Umbilical cord (tissue), 2 donors: ENCODE results near the gene GSG1L. TPM values are rescaled to one million over a fixed set of nuclear protein-coding genes. Genes with fewer than 3 reads are reported as not detected.

Experiments
- DNase-seq: peaks from one replicate; pipeline ENCODE4 v3.0.0-alpha.2; 2015; ENCODE audit warnings: low spot score
- total RNA-seq: library from RNA; depleted of rRNA; stranded (reverse); fragments of >200 nt; gene quantifications from one replicate; pipeline ENCODE4 v1.2.3, GENCODE V29; 2014; ENCODE audit warnings: low replicate concordance; ENCODE audit not compliant: insufficient read depth

Gene GSG1L
- total RNA-seq, result not detected

DNA sequence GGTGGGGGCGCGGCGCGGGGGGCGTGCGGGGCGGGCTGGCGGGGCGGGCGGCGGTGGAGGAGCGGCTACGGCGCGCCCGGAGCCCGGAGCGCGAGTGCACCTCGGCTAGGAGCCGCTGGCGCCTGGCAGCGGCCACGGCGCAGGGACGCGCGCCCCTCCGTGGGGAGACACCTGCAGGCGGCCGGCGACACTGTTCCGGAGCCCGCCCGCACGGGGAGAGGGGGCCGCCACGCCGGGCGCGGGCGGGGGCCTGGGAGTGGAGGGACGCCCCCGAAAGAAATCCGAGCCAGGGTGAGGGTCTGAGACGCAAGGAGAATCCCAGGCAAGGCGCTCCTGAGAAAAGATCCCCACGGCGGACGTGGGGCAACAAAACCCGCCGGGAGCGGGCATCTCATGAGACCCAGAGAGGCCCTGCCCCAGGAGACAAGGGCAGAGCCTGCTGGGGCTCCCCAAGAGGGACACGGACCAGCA, at the start of gene GSG1L:
Gene GSG1L (minus strand): TSS at position 124 of the 471 bp plus-strand sequence. CDS start 290 bp downstream, outside the sequence.
- no peak for DNase-seq

DNA sequence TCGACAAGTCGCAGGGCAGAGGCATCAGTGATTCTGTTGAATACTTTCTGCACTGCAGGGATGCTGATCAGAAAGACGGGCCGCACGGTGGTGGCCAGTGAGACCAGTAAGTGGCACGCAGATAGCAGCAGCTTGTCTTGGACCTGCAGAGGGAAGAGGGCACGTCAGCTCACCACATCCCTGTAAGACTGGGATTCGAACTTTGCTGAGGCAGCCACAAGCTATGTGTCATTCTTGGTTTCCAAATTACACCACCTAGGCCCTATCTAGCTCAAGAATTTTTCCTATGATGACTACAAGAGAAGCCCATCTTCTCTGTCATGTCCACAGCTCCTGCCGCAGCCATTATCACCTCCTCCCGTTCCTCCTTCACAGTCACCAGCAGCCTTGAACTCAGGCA, 49.4 kb upstream of the GSG1L start:
- DNase-seq, result no peak

DNA sequence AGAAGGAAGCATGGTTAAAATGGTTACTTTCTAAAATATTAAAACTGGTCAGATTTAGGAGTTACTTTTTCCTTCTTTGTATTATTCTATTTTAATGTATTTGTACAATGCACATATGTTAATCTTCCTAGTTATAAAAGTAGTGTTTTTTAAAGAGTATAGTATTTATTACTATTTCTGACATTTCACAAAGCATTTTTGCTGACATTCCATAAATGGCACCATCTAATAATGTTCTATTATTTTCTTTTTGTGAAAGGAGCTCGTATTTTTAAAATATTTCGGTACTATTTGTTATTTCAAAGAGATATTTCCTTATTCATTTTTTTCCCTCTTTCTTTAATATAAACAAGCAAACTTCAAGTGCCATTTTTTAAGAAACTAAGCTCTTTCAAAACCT, 47.5 kb upstream of the GSG1L start:
- no peak for DNase-seq

DNA sequence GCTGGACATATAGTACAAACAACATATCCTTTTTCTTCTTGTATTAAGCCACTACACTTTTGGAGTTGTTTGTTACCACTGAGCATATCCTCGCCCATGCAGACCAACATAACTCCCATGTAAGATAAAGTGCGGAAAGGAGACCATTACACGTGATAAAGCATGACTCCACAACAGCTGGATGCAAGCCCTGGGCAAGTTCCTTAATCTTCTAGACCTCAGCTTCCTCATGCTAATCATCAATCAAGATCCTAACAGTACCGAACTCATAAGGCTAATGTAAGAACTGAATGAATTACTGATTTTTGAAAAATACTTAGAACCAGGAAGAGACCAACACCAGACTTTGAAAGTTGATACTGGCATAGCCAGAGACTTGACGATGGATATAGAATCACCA, 47.0 kb upstream of the GSG1L start:
- DNase-seq, result no peak

DNA sequence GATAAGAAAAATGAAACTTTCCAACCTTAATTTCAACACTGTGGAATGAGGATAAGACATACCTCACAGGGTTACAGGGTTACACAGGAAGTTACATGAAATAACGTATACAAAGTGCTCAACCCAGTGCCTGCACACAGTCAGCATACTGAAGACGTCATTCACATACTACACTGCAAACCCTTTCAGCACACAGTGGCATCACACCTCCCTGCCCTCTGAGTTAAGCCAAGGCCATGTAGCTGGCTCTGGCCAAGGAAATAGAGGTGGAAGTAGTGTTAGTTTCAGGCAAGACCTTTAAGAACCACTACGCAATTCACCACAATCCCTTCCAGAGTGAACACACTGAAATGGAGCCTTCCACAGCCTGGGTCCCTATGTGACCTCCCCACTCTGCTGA, 46.6 kb upstream of the GSG1L start:
- no peak for DNase-seq

DNA sequence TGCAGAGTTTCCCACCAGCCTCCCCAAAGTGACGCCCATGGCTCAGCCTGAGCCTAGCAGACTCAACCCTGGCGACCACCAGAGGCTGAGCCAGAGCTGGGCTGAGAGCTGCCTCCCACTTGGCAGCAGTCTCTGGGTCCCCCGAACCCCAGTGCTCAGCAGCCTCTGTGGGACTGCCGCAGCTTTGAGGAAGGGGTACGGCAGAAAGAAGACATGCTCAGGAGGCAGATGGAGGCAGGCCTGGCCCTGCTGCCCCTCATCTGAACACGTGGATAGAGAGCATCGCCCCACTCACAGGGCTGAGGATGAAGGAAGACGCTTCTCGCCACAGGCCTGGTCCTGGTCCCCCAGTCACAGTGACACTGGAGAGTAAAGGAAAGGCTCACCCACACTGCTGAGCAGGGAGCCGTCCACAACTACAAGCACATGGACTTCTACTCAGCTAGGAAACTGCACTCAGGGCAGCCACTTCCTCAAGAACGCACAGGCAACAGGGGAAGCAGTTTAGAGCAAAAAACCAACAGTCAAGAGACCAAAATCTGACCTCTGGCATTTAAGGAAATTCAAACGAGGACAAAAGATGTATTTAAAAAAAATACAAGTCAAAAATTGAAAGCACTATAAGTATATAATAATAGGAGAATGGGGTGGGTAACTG, 45.2 kb upstream of the GSG1L start:
- DNase-seq, result no peak

DNA sequence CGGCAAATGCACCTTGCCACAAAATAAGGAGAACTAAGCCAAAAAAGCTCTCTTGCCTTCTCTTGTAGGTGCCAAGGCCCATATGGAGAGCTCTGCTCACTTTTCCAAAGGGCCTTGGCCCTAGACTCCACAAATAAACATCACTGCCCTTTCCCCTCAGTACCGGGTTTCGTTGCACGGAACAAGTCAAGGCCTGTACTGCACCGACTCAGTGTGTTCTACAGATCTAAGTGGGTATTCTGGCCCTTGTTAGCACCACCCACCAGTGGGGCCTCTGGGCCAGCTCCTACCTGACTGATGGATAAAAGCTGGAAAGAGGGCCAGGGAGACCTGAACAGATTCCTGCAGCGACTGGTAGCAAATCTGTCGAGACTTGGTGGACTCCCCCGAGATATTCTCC, 43.7 kb upstream of the GSG1L start:
- DNase-seq, result peak; percentile 22

DNA sequence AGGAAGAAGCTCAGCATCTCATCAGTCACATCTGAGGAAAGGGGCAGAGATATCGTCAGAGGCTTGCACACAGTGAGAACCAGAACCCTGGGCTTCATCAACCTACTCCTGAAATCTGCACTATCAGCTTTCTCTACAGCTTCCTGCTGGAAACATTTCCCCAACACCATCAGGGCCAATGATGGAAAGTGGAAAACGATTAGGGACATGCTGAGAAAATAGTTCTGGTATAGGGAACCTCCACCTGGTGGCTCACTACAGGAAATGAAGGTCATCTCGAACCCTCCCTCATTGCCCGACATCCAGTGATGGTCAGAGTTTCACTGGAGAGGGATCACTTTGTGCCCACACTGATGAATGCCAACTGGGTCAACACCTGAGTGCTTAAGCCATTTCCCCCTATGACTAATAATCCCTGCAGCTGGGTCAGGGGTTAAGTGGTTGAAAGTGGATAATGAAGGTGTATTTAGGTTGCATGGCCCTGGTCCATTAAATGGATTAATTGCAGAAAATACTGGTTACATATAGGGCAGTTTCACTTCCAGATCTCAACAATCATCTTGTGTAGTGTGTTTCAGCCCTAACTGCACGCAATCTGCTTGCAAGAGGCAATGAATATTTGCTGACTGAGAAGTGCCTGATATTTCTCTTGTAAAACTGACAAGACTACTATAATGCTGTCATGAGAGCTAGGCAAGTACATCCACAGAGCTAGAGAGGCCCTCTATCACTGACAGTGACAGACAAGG, 43.1 kb upstream of the GSG1L start:
- no peak for DNase-seq

DNA sequence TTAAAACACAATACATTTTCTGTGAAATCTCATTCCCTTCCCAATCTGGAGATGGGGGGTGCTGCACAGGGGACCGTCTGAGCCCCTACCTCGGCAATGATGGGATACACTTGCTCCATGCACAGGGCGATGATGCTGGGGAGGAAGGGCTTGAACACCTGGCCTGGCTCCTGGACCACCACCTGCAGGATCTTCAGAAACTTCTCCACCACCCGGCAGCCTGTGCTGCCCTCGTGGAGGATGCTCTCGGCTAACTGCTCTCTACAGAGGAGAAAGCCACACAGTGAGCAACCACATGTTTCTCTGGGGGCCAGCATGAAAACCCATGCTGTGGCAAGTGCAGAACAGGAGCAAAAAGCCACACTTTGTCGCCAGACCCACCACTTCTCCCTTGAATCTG, 42.4 kb upstream of the GSG1L start:
- no peak for DNase-seq

DNA sequence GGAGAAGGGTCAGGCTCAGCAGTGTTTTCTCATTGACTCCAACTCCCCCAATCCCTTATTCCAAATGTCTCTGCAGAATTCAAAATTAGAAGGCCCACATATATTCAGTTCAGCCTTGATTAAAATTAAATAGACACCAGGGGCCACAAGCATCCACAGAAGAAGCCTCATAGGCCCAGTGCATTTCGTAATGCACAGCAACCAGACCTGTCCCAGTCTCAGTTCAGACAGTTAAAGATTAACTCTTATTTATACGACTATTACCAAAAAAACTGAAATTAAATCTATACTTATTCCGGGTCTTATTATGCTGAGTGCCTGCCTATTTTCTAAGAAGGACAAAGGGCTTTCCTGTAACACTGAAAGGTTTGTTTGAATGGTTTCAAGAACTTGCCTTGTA, 41.8 kb upstream of the GSG1L start:
- DNase-seq, result no peak

DNA sequence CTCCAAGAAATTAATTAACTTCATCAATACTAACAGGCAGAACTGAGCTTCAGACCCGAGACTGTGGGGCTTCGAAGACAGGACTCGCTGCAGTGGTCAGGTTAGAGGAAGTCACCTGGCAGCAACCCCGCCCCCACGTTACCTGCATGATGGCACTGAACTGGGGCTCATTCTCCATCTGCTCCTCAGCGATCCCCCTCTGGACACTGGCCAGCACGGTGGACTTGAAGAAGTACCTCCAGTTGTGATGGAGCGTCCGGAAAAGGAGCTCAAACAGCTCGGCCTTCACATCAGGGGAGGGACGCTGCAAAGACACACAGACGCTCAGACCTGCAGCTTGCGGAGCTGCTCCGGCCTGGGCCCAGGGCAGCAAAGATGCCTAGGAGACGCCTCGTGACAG, 40.9 kb upstream of the GSG1L start:
- DNase-seq, result no peak

DNA sequence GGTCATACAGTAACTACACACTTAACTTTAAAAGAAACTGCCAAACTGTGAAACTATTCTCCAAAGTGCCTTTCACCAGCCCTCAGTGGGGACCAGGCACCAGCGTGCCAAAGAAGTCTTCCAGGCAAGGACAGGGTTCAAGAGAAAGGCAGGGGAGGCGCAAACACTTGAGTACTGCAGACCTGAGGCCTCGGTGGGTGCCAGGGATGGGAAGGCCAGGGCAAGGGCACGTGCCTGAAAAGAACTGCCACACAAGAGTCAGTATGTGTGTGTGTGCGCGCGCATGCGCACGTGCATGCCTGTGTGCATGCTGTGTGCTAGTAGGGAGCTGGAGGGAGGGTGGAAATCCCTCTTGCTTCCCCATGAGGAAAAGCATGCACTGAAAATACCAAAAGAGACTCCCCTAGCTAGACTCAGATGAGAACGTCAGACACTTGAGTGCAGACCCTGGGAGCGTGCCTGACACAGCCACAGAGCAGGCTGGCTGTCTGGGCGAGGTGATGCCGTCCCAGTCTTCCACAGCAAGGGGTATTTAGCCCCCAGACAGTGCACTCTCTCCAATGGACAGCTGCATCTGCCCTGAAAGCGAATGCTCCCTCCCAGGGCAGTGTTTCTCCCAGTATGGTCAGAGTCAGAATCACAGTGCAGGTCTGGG, 40.1 kb upstream of the GSG1L start:
- DNase-seq, result no peak

DNA sequence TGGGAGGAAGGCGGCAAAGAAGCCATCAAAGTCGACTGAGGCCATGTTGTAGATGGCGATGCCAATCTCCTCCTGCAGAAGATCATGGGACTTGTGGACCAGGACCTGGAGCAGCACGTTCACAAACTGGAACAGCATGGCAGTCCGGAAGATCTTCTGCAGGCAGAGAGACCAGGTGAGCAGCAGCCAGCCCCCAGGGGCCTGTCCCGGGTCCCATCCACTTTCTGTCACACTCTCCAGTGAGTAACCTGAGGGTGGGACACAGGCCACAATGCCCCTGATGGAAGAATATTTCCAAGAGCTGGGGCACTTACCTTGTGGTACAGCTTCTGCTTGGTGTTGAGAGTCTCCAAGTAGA, 38.0 kb upstream of the GSG1L start:
- no peak for DNase-seq

DNA sequence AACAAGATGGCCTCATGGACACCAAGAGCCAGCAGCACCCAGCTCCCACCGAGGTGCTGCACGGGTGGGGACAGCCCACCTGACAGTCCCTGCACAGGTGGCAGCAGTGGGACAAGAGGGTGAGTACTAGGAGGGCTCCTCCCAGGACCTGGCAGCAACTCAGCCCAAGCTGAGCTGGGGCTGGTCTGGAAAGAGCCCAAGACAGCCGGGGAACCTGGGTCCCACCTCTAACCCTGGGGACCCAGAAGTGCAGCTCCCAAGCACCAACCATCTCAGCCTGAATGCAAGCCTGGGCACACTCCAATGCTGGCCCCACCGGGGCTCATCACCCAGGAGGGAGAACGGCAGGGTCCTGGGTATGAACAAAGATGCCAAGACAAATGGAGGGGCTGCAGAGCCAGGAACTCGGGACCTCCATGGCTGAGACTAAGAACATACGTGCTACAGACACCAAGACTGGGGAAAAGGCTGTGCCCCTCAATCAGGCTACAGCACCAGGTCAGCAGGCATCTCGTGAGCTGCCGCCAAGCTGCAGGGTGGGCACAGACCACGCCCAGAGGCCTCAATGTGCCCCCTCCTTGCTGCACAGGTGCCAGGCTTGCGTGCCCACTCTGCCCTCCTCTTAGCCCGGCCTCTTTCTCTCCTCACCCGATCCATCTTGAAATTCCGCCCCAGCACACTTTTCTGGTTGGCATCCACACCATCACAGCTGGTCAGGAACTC, 37.5 kb upstream of the GSG1L start:
- DNase-seq, result no peak

DNA sequence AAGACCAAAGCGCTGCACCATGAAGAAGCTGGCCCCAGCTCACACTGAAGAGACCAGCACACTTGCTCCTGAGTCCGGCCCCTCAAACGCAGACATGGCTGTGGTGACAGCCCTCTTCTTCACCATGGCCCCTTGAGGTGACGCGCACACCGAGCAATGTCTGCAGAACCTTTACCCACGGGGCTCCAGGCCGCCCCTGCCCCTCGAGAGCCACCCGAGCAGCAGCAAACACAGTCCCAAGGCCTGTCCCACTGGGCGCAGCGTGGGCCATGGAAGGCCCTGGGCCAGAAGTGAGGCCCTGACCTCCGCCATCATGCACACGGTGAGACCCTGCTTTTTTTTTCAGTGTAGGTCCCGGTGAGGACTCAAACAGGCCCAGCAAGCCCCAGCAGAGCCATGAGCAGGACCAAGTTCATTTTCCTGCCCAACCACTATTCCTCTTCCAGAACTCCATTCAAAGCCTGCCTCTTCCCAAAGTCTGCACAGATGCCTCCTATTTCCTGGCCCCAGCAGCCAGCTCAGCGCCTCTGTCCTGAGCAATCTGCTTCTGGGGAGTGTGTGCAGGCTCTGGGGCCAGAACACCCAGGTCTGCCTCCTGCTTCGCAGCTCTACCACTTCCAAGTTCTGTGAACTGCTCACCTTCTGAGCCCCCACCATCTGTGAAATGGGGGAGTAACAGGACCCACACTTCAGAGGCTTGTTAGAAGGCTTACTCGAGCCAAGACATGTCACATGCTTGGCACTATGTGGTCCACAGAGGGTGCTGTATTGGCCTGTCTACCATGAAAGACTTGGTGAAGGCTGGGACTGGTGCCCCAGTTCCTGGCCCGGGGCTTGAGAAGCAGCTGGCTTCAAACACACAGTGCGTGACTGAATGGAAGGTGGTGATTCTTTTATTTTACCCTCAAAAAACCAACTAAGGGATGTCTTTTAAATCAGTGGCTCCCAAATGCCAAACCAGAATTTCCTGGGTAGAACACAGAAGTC, 35.7 kb upstream of the GSG1L start:
- DNase-seq, result no peak

DNA sequence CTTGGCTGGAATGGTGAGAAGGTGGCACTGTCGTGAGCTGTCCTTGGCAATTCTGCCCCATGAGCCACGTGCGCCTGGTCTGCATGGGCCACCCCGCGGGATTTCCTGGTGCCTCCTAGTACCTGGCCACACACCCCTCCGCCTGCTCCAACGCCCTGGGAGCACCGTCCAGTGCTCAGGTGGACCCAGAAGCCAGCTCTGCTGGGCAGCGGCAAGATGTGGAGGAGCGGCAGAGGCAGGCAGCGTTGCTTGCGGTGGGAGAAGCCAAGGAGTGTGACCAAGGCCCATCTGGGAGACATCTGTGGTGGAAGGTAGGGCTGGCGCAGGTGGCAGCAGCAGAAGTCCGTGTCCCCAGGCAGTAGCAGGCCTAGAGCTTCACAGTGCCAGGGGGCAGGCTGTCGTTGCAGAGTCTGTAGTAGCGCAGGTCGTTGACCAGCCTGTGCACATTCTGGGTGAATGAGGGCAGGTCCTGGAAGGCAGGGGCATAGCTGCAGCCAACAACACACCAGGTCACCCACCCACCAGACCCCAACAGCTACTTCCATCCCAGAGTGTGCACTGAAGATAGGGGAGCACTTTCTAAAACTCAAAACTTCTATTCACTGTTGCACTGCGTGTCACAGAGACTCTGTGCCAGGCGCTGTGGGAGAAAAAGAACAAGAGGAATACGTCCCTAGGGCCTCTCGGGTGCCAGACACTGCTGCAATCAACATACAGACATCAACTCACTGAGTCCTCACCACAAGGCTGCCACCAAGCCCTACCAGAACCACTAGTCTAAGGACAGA, 34.9 kb upstream of the GSG1L start:
- DNase-seq, result no peak

DNA sequence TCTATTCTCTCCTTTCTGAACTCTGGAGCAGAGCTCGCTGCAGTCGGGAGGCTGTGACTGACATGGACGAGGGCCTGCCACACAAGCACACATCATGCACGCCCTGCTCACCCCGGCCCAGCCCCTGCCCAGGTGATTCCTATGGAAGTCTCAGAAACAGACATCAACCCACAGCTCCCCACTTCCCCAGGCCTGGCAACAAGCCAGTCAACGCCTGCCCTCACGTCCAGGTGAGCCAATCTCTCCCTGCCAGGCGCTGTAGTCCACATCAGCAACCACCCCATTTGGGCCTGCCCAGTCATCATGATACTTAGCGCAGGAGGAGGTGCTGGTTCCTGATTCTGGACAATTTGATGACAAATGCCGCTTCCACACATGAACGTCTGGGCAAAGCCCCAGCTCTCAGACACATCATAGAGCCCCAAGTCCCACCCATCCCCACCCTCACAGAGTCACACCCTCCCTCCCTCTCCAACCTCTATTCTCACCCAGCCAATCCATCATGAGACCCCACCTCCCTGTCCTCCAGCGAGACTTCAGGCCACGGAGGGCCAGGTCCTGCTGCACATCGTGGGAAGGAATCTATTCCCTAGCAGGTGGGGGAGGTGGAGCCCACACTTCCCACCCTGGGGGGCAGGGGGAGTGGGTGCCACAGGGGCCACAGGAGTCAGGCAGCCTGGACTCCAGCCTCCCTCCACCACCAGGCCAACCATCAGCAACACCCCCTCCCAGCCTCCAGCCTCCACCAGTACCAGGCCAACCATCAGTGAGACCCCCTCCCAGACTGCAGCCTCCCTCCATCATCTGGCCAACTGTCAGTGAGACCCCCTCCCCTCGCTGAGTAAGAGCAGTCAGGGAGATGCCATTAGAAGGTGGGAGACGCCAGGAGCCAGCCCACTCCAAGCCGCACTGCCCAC, 33.7 kb upstream of the GSG1L start:
- DNase-seq, result no peak

DNA sequence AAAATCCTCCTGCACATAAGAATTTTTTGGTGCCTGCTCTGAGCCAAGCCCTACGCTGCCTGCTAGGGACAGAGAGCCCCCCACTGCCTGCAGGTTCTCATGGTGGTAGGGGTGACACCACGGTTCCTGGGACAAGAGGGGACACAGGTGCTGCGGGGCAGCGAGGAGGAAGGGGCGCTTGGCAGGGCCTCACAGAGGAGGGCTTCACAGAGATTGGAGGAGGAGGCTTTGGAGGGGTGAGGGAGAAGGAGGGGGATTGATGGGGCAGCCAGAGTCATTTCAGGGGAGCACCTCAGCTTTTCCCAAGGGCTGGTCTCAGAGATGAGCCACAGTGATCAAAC, 29.8 kb upstream of the GSG1L start:
- DNase-seq, result no peak

DNA sequence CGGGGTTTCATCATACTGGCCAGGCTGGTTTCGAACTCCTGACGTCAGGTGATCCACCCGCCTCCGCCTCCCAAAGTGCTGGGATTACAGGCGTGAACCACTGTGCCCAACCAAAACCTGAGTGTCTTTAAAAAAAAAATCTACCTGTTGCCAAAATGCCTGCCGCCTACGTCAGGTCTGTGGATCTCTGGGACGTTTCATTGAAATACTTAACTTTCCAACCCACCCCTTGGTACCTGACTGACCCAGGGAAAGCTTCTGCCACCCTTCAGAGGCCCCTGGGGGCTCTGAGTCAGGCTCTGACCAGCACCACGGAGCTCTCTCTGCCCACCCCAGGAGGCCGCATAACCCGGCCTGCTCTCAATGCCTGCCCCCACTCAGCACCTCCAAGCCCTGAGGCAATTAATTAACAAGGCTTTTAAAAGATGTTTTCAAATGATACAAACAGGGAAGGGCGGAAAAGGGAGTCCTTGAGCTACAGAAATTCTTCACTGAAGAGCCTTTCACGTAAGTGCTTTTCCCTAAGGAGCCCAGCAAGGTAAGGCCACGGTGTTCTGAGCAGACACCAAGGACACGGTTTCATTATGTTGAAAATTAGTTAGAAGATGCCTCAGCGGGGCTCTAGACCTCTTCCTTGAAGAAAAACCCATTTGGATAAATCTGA, 29.3 kb upstream of the GSG1L start:
- DNase-seq, result peak; percentile 33
